Muscle of back (tissue), 11 donors: ENCODE measurements around the gene EFNA1. TPM values are rescaled to one million over a fixed set of nuclear protein-coding genes. Genes with fewer than 3 reads are reported as not detected.
"Not testable (repeated sequence)": the region's sequence is repeated elsewhere in the genome, so short reads cannot be mapped to it uniquely, and the experiment has no call there.

Experiments used
- DNase-seq, 3 donors: peaks; one replicate each; pipeline versions ENCODE4 v3.0.0 to v3.0.0-alpha.2; 2013
- polyA plus RNA-seq, 10 donors: library from polyadenylated mRNA; unstranded; fragments of 120-200 nt; gene quantifications; one replicate each; pipeline ENCODE4 v1.2.1, GENCODE V29; 2013; ENCODE audit not compliant: insufficient read length in 10 of 10

The EFNA1 gene
- polyA plus RNA-seq, 10 donors: 19.4 to 31.5 (median 22.8) TPM

- no peak for DNase-seq
These were observed 12.9 kb downstream of the EFNA1 start for GRCh38 chr1:155140630-155140953.

- no peak for DNase-seq
These were observed 14.1 kb downstream of the EFNA1 start for GRCh38 chr1:155141749-155142148.

GRCh38 chr1:155145491-155145890 is 17.8 kb downstream of the EFNA1 start:
- no peak for DNase-seq

GRCh38 chr1:155155996-155156643 is 28.4 kb downstream of the EFNA1 start:
- not testable (repeated sequence) for DNase-seq

GRCh38 chr1:155158991-155159390 is 31.3 kb downstream of the EFNA1 start:
- no peak for DNase-seq

GRCh38 chr1:155160128-155160527 is 32.5 kb downstream of the EFNA1 start:
- DNase-seq: no peak

GRCh38 chr1:155162631-155163030 is 35.0 kb downstream of the EFNA1 start:
- DNase-seq: not testable (repeated sequence)

GRCh38 chr1:155163785-155164184 is 36.1 kb downstream of the EFNA1 start:
- DNase-seq: not testable (repeated sequence)

GRCh38 chr1:155164625-155165024 is 36.9 kb downstream of the EFNA1 start:
- DNase-seq: not testable (repeated sequence)

- DNase-seq: peak in 1 of 3 donors; percentile 57
These were observed 38.4 kb downstream of the EFNA1 start for GRCh38 chr1:155166051-155166470.

GRCh38 chr1:155166471-155167165 is 38.9 kb downstream of the EFNA1 start:
- DNase-seq: peak in 1 of 3 donors; percentile 84

- DNase-seq: peak; percentile 64 to 90 (median 85)
These were observed 39.8 kb downstream of the EFNA1 start for GRCh38 chr1:155167166-155168104.

GRCh38 chr1:155168105-155168445 is 40.4 kb downstream of the EFNA1 start:
- not testable (repeated sequence) for DNase-seq

GRCh38 chr1:155168456-155169210 is 41.0 kb downstream of the EFNA1 start:
- DNase-seq: no peak

GRCh38 chr1:155169541-155169940 is 41.9 kb downstream of the EFNA1 start:
- DNase-seq: no peak

GRCh38 chr1:155170101-155170785 is 42.6 kb downstream of the EFNA1 start:
- no peak for DNase-seq

GRCh38 chr1:155170806-155171205 is 43.1 kb downstream of the EFNA1 start:
- DNase-seq: no peak

GRCh38 chr1:155171836-155172731 is 44.4 kb downstream of the EFNA1 start:
- no peak for DNase-seq

- peak; percentile 95 to 97 (median 97) for DNase-seq
These were observed 45.2 kb downstream of the EFNA1 start, which contains the start of gene KRTCAP2 for GRCh38 chr1:155172732-155173477. Gene KRTCAP2, minus strand, starts transcription at chr1:155173304. Its CDS starts 80 bp downstream, at chr1:155173224.
